Parathyroid adenoma (tissue), 2 donors: Measurements from ENCODE around the gene SIAH3.

Experiments used
- H2AFZ ChIP-seq: fragments of 300-600 bp; sonication (generic); one replicate; pipeline ENCODE4 v1.7.0; 2017; ENCODE audit warnings: antibody characterized with exemption, mild to moderate bottlenecking
- H3K27ac ChIP-seq: fragments of 300-600 bp; sonication (generic); one replicate; pipeline ENCODE4 v1.7.0; 2017
- H3K27me3 ChIP-seq: fragments of 300-600 bp; sonication (generic); one replicate; pipeline ENCODE4 v1.7.0; 2017; ENCODE audit warnings: low read length; ENCODE audit not compliant: control insufficient read depth, insufficient read depth
- H3K36me3 ChIP-seq: fragments of 300-600 bp; sonication (generic); one replicate; pipeline ENCODE4 v1.7.0; 2017; ENCODE audit warnings: low read length; ENCODE audit not compliant: control insufficient read depth, insufficient read depth
- H3K4me1 ChIP-seq: fragments of 300-600 bp; sonication (generic); one replicate; pipeline ENCODE4 v1.7.0; 2017; ENCODE audit warnings: control low read depth
- H3K4me2 ChIP-seq: fragments of 300-600 bp; sonication (generic); one replicate; pipeline ENCODE4 v1.7.0; 2017; ENCODE audit warnings: low read length
- H3K4me3 ChIP-seq: fragments of 300-600 bp; sonication (generic); one replicate; pipeline ENCODE4 v1.7.0; 2017; ENCODE audit warnings: low read depth, low read length
- H3K79me2 ChIP-seq: fragments of 300-600 bp; sonication (generic); one replicate; pipeline ENCODE4 v1.7.0; 2017; ENCODE audit warnings: control low read depth
- H3K9ac ChIP-seq: fragments of 300-600 bp; sonication (generic); one replicate; pipeline ENCODE4 v1.7.0; 2017; ENCODE audit warnings: mild to moderate bottlenecking
- H3K9me3 ChIP-seq: fragments of 300-600 bp; sonication (generic); one replicate; pipeline ENCODE4 v1.7.0; 2017; ENCODE audit warnings: low read length; ENCODE audit not compliant: control insufficient read depth
- TF ChIP-seq, protein P1 (sequence below): fragments of 300-600 bp; sonication (generic); IDR thresholded peaks from one replicate; pipeline ENCODE4 v1.7.0; 2017; ENCODE audit warnings: antibody characterized with exemption, mild to moderate bottlenecking
- donor health status: primary hyperparathyroidism.

SIAH3 gene

GRCh38 chr13:45828256-45828968, 23.1 kb downstream of the SIAH3 start:
- no peak overlapping the region for H3K27ac ChIP-seq
- TF ChIP-seq, protein P1, sequence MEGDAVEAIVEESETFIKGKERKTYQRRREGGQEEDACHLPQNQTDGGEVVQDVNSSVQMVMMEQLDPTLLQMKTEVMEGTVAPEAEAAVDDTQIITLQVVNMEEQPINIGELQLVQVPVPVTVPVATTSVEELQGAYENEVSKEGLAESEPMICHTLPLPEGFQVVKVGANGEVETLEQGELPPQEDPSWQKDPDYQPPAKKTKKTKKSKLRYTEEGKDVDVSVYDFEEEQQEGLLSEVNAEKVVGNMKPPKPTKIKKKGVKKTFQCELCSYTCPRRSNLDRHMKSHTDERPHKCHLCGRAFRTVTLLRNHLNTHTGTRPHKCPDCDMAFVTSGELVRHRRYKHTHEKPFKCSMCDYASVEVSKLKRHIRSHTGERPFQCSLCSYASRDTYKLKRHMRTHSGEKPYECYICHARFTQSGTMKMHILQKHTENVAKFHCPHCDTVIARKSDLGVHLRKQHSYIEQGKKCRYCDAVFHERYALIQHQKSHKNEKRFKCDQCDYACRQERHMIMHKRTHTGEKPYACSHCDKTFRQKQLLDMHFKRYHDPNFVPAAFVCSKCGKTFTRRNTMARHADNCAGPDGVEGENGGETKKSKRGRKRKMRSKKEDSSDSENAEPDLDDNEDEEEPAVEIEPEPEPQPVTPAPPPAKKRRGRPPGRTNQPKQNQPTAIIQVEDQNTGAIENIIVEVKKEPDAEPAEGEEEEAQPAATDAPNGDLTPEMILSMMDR: no peak

GRCh38 chr13:45827318-45827717, 24.2 kb downstream of the SIAH3 start:
- no peak overlapping the region for H2AFZ ChIP-seq
- H3K9ac ChIP-seq: no peak overlapping the region
- TF ChIP-seq, protein P1: no peak
- H3K4me2 ChIP-seq: no peak overlapping the region
- no peaks in the 10 kb centered on the region for H3K36me3 ChIP-seq
- no peak overlapping the region for H3K27ac ChIP-seq
- H3K4me1 ChIP-seq: no peaks in the 10 kb centered on the region
- no peaks in the 10 kb centered on the region for H3K9me3 ChIP-seq
- H3K27me3 ChIP-seq: no peaks in the 10 kb centered on the region
- no peak overlapping the region for H3K4me3 ChIP-seq
- H3K79me2 ChIP-seq: no peaks in the 10 kb centered on the region

More at GRCh38 chr13:45828256-45828968, 23.1 kb downstream of the SIAH3 start:
- no peak overlapping the region for H3K9ac ChIP-seq
- no peak overlapping the region for H2AFZ ChIP-seq
- no peaks in the 10 kb centered on the region for H3K27me3 ChIP-seq
- H3K36me3 ChIP-seq: no peaks in the 10 kb centered on the region
- no peak overlapping the region for H3K4me2 ChIP-seq
- no peaks in the 10 kb centered on the region for H3K79me2 ChIP-seq
- no peaks in the 10 kb centered on the region for H3K4me1 ChIP-seq
- no peak overlapping the region for H3K4me3 ChIP-seq
- no peaks in the 10 kb centered on the region for H3K9me3 ChIP-seq

- Histone ChIP-seq H3K4me2 (no peak overlapping the region), H2AFZ (no peak overlapping the region), H3K27me3 (no peaks in the 10 kb centered on the region), H3K9me3 (no peaks in the 10 kb centered on the region), H3K4me1 (no peaks in the 10 kb centered on the region), H3K9ac (no peak overlapping the region), H3K36me3 (no peaks in the 10 kb centered on the region), H3K4me3 (no peak overlapping the region), H3K27ac (no peak overlapping the region), H3K79me2 (no peaks in the 10 kb centered on the region)
- TF ChIP-seq, protein P1: no peak
These were observed 24.8 kb downstream of the SIAH3 start for GRCh38 chr13:45826731-45827130.

GRCh38 chr13:45825387-45825650, 26.2 kb downstream of the SIAH3 start:
- Histone ChIP-seq H3K4me3 (no peak overlapping the region), H2AFZ (no peak overlapping the region), H3K9ac (no peak overlapping the region), H3K27me3 (no peaks in the 10 kb centered on the region), H3K79me2 (no peaks in the 10 kb centered on the region), H3K27ac (no peak overlapping the region), H3K36me3 (no peaks in the 10 kb centered on the region), H3K4me1 (no peaks in the 10 kb centered on the region), H3K9me3 (no peaks in the 10 kb centered on the region), H3K4me2 (no peak overlapping the region)
- TF ChIP-seq, protein P1: no peak

DNA sequence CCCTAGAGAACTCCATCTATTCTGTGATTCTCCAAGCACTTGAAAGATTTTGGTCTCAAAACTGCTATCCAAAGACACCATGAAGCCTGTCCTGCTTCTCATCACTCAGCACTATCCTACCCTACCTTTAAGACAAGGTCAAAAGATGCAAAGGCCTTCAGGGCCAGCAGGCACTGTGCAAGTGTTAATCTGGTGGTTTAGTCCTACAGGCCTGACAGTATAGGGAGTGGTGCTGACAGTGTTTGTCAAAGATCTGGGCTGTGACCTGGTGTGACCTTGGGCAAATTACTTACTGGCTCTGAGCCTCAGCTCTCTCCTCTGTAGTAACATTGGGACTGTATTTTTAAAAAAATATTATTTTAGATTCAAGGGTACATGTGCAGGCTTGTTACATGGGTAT, 28.0 kb downstream of the SIAH3 start:
- Histone ChIP-seq H3K36me3 (no peaks in the 10 kb centered on the region), H3K9ac (no peak overlapping the region), H3K9me3 (no peaks in the 10 kb centered on the region), H3K27me3 (no peaks in the 10 kb centered on the region), H3K4me1 (no peaks in the 10 kb centered on the region), H3K4me3 (no peak overlapping the region), H3K27ac (no peak overlapping the region), H2AFZ (no peak overlapping the region), H3K79me2 (no peaks in the 10 kb centered on the region), H3K4me2 (no peak overlapping the region)
- TF ChIP-seq, protein P1: no peak
